ENCODE data around the gene PDHB. TPM values are rescaled to one million over a fixed set of nuclear protein-coding genes. Genes with fewer than 3 reads are reported as not detected.
A peak's percentile ranks its signal among the peaks of the same experiment; 100 is the strongest.

Gene PDHB
- total RNA-seq, 1 donor from 2014 or later, result 30.7 TPM

GRCh38 chr3:58383904-58384303 lies 49.7 kb downstream of the PDHB start:
- Histone ChIP-seq H3K27ac (peak overlapping the region in 1 of 2 donors; percentile 27), H3K4me1 (no peaks in the 10 kb centered on the region), H3K27me3 (no peaks in the 10 kb centered on the region), H3K36me3 (peaks cover 0 to 7% of the 10 kb centered on the region in 2 donors), H3K9me3 (no peaks in the 10 kb centered on the region), H3K4me3 (no peak overlapping the region)
- TF ChIP-seq, protein P1, sequence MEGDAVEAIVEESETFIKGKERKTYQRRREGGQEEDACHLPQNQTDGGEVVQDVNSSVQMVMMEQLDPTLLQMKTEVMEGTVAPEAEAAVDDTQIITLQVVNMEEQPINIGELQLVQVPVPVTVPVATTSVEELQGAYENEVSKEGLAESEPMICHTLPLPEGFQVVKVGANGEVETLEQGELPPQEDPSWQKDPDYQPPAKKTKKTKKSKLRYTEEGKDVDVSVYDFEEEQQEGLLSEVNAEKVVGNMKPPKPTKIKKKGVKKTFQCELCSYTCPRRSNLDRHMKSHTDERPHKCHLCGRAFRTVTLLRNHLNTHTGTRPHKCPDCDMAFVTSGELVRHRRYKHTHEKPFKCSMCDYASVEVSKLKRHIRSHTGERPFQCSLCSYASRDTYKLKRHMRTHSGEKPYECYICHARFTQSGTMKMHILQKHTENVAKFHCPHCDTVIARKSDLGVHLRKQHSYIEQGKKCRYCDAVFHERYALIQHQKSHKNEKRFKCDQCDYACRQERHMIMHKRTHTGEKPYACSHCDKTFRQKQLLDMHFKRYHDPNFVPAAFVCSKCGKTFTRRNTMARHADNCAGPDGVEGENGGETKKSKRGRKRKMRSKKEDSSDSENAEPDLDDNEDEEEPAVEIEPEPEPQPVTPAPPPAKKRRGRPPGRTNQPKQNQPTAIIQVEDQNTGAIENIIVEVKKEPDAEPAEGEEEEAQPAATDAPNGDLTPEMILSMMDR (IDR thresholded peaks at IDR 0.05), result no peak
- intact Hi-C loops (cut with DNase I), result no loop called here
- no peak for DNase-seq (ENCODE audit: low spot score in 2 of 2)

- Histone ChIP-seq H3K27ac (peak overlapping the region in 1 of 2 donors; percentile 27), H3K27me3 (no peaks in the 10 kb centered on the region), H3K36me3 (peaks cover 0 to 7% of the 10 kb centered on the region in 2 donors), H3K4me3 (no peak overlapping the region), H3K4me1 (no peaks in the 10 kb centered on the region), H3K9me3 (no peaks in the 10 kb centered on the region)
- DNase-seq (ENCODE audit: low spot score in 2 of 2), result no peak
- intact Hi-C loops (cut with DNase I), result no loop called here
- TF ChIP-seq, protein P1 (IDR thresholded peaks at IDR 0.05), result no peak
Measured at GRCh38 chr3:58383476-58383875, 50.2 kb downstream of the PDHB start.

GRCh38 chr3:58379351-58380073 lies 54.1 kb downstream of the PDHB start:
- intact Hi-C loops (cut with DNase I), result no loop called here
- TF ChIP-seq, protein P1 (IDR thresholded peaks at IDR 0.05), result no peak
- Histone ChIP-seq H3K27me3 (no peaks in the 10 kb centered on the region), H3K4me3 (no peak overlapping the region), H3K27ac (no peak overlapping the region), H3K4me1 (no peaks in the 10 kb centered on the region), H3K9me3 (no peaks in the 10 kb centered on the region), H3K36me3 (peaks cover 0 to 5% of the 10 kb centered on the region in 2 donors)
- no peak for DNase-seq (ENCODE audit: low spot score in 2 of 2)

DNA sequence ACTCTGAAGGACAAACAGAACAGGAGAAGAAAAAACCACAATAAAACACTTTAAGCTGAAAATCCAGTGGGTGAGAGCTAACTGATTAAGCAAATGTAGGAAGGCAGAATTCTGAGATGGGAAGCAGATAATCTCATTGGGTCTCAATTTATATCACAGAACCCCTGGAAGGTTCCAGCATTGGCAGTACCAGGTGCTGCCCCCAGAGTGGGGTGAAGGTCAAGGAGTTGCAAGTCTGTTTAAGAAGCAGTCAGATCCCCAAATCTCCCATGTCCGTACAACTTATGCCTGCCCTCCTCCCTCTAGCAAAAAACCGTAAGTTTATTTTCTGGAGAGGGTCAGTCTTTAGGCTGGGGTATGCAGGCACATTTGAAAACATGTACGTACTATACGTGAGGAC lies 55.9 kb downstream of the PDHB start:
- H3K27me3 ChIP-seq, result no peaks in the 10 kb centered on the region
- H3K9me3 ChIP-seq, result no peaks in the 10 kb centered on the region
- TF ChIP-seq, protein P1 (IDR thresholded peaks at IDR 0.05), result no peak
- DNase-seq (ENCODE audit: low spot score in 2 of 2), result no peak
- no peaks in the 10 kb centered on the region for H3K4me1 ChIP-seq
- no peaks in the 10 kb centered on the region for H3K36me3 ChIP-seq
- intact Hi-C loops (cut with DNase I), result no loop called here
- no peak overlapping the region for H3K27ac ChIP-seq
- H3K4me3 ChIP-seq, result no peak overlapping the region

Other genes starting within 250 kb of the PDHB start
- 10.0 TPM for gene DNASE1L3, start 222.9 kb downstream of the PDHB start, total RNA-seq
- gene ABHD6, start 196.0 kb downstream of the PDHB start, total RNA-seq, result 6.9 TPM
- gene RPP14, start 127.6 kb downstream of the PDHB start, total RNA-seq, result 32.5 TPM
- 0.53 TPM for gene HTD2, start 127.3 kb downstream of the PDHB start, total RNA-seq
- gene PXK, start 100.9 kb downstream of the PDHB start, total RNA-seq, result 14.8 TPM
- gene KCTD6, start 58.3 kb upstream of the PDHB start, total RNA-seq, result 6.6 TPM
- 32.6 TPM for gene ACOX2, start 103.4 kb upstream of the PDHB start, total RNA-seq
- gene FAM107A, start 143.6 kb upstream of the PDHB start, total RNA-seq, result 93.4 TPM
- gene FAM3D, start 232.9 kb upstream of the PDHB start, total RNA-seq, result not detected

All from ascending aorta (tissue), 2 donors.